Cerebellar cortex (tissue), 1 donor: ENCODE results near the gene ZNF362.

Experiments used
- DNase-seq: peaks from one replicate; pipeline ENCODE4 v3.0.0-alpha.2; 2015; ENCODE audit warnings: low spot score

ZNF362 gene

DNA sequence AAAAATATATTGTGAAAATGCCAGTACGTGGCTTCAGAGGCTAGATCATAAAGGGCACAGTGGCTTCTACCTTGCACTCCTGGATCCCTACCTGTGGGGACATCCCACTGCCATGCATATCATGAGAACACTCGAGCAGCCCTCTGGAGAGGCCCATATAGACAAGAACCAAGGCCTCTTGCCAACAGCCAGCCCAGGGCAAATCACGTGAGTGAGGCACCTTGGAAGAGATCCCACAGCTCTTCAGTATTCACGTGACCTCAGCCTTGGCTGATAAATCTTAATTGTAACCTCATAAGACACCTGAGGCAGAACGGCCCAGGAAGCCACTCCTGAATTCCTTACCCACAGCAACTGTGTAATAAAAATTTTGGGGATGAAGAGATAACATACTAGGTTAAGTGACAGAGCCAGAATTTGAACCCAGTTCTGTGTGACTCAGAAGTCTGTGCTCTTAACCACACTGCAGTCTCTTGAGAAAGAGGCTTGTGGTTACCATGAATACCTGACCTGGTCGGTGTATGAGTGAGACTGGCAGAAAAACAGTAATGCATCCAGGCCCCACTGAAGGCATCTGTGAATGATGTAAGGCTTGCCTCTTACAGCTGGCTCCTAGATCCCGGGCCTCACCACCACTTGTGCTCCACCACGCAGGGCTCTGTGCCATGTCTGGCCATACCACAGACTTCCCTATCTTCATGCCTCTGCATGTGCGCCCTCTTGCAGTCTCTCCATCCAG lies 71.5 kb downstream of the ZNF362 start:
- DNase-seq: peak; percentile 77

DNA sequence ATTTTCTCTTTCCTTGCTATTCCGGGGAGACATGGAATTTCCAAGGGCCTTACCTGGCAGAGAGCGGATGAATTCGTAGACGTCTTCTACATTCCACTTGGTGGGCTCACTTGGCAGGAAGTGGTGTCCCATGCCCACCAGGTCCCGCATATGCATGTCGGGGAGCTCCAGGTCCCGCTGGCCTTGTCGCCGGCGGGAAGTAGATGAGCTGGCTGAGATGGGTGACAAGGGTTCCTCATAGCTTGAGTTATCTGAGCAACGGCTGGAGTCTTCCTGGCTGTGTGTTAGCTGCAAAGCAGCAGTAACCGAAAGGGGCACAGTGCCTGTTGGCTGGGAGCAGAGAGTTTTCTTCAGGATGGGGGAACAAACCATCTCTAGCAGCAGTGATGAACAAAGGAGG lies 72.5 kb downstream of the ZNF362 start:
- DNase-seq: no peak

DNA sequence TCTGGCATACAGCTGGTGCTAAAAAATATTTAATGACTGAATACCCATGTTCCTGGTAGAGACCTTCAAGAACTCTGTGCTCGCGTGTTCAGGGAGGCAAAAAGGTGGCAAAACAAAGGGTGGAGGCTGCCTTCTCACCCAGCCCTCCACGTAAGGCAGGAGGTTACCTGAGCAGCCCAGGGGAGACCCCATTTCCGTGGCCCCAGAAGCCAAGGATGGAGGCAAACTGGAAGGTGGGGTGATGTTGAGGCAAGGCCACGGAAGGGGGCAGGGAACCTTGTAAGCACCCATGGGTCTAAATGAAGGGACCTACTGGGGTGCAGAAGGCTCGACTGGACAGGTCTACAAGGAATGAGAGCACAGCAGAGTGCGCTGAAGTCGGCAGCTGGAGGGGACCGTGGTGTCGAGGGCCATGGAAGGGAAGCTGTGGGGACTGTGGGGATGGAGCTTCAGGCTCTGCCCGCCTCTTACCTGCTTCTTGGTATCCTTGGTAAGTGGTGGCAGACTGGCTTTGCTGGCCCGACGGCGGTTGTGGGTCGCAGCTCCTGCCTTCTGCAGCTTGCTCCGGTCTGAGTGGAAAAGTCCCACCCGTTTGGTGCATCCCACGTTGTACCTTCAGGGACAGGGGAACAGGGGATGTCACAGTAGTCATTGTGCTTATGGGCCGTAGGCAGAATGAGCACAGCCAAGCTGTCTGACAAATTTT lies 73.5 kb downstream of the ZNF362 start:
- DNase-seq: no peak

DNA sequence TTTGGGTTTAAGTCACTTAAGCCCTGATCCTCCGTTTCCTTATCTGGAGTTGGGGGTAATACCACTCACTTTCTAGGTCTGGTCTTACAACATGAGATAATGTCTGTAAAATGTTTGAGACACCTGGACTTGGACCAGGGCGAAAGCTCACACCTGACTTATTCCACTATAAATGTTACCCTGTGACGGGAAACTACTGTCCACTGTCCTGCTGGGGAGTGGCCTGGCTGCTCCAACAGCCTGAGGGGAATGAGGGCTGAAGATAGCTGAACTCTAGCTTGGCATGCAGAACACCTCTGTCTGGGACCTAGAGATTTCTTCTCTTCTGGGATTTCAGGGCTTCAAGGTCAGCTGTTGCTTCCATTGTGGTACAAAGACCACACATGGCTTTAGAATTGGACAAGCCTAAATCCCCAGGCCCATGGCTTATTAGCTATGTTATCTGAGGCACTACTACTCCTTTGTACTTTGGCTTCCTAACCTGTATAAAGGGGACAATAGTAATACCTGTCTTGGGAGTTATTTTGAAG lies 74.1 kb downstream of the ZNF362 start:
- no peak for DNase-seq

DNA sequence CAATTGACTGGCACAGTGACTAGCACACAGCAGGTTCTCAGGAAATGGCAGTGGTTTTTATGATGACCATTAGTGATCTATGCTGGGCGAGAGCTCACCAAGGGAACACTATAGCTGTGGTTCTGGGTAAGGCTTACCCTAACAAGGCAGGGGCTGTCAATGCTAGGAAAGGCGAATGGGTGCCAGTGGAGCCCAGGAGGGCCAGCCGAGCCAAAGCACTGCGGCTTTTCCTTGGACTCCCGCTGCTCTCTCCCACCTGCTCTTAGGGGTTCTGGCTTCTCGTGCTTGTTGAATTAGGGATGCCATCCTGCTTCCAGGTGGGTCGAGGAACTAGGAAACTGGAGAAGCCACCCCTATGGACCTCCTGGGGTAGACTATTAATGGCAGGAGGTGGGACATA lies 74.6 kb downstream of the ZNF362 start:
- DNase-seq: no peak

DNA sequence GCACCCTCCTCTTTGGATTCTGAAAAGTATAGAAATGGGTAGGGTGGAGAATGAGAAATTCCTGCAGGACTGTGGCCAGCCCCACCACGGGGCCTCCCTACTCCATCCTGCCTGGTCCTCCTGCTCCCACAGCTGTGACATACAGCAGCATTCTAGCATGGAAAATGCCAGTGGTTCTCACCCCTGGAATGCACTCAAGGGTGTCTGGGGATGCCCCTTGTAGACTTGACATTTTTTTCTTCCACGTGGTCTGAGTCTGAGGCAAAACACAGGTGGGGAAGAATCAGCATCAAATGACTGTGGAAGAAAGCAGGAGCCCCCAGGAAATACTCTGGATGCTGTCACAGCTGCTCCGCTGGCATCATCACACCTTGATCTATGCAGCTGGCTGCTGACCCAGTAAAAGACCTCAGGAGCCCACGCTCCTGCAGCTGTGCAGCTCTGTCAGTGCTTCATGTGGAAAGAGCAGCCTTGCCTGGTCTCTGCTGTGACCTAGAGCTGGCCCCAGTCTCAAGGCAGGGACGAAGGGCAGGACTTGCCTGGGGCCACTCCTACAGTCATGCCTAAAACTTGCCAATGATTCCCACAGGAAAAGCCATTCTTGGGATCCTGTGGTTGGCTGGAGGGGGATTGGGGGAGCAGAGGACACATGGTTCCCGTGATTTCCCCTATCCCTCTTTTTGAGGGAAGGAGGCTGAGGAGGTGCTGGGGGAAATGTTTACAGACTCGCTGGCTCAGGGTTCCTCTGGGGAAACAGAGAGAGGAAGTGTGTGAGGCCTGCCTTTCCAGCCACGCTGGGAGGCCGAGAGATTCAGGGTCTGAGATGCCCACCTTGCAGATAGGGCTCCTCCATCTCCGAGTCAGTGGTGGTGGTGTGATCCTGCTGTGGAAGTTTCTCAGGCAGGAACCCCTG lies 75.4 kb downstream of the ZNF362 start:
- DNase-seq: no peak

DNA sequence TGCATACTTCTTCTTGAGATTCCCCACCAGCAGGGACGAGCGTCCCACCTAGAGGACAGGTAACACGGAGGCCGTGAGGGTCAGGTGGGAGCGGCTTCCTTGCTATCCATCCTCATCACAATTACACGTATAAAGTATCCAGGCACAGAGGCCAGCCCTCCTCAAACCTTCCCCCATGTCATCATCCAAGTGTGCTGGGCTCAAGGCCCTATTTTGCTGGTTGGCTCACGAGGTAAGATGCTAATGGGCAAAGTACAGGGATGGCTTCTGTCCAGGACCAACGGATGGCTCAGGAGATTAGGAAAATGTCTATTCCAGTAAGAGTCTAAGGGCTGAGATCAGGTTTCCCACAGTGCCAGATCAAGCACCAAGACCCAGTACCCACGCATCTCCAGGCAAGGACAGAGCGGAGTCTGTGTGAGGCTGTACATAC lies 76.1 kb downstream of the ZNF362 start:
- DNase-seq: peak; percentile 81

DNA sequence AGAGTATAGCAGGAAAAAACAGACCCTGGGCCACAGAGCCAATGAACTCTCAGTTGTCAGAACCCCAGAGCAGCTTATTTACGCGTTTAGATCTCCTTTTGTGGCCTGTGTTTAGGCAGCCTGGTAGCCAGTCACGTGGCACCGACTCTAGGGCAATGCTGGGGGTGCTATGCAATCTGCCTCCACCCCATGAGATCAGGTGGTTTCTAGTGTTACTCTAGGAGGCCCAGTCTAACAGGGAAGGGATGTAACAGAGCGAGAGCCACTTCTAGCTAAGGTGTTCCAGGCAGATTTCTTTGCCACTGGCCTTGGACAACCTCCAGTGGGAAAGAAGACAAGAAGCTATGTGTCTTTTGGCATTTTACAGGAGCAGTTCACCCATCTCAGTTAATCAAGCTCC lies 76.6 kb downstream of the ZNF362 start:
- DNase-seq: peak; percentile 70

DNA sequence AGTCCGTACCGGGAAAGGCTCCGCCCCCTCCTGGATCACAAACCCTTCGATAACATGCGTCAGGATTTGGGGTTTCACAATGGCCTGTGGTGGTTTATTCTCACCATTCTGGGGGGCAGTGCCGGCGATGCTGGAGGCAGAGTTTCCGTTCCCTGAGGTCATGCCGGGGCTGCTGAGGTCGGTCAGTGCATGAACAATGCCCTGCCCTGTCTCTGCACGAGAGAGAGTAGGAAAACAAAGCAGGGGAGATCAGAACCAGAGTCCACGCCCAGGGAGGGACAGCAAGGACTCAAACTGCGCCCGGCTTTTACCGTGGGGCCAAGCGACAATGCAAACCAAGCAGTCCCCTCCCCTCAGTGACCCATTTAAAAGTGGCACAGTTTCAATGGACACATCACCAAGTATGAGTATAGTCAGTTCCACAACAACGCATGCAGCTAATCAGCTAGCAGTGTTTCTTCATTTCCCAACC lies 77.8 kb downstream of the ZNF362 start:
- peak; percentile 78 for DNase-seq

DNA sequence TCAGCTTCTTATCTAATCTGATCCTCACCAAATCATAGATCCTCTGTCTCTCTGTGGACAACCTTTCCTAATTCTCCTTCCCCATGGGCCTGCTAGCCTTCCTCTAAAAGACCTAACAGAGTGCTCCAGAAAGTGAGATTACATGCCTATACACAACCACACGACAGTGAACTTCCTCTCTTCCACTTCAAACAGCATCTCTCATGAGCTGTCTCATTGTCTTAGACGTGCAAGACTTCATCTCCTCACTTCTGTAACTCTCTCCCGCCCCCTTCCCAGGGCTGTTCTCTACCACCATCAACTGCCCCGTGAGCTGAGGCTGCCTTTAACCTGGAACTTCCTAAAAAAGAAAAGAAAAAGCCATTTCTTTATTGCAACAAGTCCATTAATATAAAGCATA lies 78.7 kb downstream of the ZNF362 start:
- no peak for DNase-seq

DNA sequence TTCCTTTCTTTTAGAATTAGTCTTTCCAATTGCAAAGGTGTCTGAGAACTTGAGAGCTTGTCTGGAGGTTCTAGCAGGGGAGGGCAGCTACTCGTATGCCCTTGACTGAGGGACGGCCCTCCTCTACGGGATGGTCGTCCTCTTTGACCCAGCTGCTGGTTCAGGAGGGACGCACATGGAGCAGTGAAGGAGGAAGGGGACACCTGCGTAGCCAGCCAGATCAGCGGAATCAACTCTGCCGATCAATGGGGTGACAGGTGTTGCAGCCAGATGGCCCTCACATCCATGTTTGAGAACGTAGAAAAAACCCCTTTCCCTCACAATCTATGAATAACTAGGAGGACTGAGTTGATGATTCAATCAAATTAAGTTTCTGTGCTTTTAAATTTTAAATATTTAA lies 80.3 kb downstream of the ZNF362 start:
- peak; percentile 58 for DNase-seq

DNA sequence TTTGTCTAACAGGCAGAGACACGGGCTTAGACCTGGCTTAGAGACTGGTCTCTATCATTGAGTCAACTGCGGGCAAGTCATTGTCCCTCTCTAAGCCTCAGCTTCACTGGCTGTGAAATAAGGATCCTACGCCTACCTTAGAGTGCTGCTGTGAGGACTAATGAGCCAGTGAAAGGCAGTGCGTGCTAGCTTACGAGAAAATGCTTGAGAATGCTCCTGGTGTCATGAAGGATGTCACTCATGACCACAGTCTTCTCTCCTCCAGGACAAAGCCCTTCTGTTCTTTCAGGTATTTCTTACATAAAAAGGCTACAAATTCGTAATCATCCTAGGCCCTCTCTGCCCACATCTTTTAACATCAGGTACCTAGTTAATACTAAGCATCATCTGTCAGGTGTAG lies 81.1 kb downstream of the ZNF362 start:
- no peak for DNase-seq

DNA sequence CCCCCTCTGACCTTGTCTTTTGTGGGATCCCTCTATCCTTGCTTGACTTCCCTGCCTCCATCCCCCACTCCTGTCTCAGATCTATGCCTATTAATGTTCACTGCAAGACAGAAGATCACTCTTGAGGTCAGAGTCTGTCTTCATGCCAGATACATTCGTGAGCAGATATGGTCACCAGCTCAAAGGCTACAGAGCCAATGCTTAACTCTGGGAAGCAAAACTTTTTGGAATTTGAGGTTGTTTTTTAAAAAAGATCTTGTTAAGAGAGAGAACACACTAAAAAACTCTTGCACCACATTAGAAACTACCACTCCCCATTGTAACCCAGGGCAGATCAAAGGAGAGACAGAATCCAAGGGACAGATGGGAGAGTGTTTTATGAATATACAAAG lies 81.8 kb downstream of the ZNF362 start:
- no peak for DNase-seq

DNA sequence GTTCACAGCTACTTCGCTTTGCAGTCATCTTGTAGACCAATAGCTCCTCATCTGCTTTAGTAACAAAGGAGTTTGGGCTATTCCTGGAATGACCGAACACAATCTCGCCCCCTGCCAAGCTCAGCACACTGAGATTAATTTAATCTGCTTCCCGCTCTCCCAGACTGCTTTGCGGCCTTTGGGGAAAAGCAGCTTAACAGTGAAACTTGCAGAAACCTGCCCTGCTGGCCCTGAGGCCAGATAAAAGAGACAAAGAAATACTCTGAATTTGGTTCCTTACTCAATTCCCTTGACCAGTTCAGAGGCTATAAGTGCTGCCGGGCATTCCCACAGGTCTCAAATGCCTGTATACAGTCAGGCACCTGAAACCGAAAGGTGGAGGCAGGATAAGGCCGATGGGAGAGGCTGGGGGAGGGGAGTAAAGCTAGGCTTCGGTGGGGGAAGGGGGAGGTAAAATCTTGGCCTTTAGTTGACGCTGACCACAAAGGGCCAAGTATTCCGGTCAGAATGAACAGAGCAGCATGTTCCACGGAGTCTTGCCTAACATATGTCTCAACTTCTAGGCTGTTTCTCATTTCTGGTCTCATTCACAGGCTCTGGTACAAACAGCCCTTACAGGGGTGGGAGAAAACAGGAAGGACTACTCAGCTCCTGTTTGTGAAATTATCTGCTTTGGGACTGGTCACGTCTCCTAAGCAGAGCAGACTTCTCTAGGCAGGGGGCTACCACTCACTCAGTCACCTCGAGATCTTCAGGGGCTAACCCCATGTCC lies 82.3 kb downstream of the ZNF362 start:
- peak; percentile 86 for DNase-seq

DNA sequence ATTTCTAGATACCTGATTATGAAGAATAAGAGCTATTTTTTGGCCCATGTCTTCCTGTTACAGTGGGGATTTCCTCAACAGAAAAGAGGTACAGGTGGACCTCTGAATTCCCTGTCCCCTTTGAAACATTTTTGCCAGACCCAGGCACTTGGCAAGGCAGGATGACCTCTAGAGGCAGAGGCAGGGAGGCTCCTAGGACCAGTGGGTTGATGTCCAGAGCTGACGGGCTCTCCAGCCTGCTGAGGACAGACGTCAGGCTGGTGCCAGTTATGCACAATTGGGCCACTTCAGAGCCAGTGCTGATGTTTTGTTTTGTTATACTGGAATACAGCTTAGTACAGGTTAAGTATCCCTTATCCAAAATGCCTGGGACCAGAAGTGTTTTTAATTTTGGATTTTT lies 83.1 kb downstream of the ZNF362 start:
- DNase-seq: no peak

DNA sequence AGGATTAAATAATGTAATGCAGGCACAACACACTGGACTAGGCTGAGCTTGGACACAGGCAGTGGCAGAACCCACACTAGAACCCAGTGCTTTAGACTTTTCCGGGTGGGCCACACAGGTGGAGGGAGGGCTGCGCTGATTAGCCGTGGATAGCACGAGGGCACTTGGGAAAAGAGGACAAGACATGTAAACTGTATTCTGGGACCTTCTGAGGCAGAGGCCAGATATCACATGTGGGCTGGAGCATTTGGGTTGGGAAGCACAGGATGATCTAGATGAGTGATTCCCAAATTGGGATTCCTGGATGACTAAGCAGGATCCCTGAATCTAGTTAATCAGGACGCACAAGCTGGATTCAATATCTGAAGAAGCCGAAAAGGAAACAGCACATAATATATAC lies 84.9 kb downstream of the ZNF362 start:
- DNase-seq: no peak

DNA sequence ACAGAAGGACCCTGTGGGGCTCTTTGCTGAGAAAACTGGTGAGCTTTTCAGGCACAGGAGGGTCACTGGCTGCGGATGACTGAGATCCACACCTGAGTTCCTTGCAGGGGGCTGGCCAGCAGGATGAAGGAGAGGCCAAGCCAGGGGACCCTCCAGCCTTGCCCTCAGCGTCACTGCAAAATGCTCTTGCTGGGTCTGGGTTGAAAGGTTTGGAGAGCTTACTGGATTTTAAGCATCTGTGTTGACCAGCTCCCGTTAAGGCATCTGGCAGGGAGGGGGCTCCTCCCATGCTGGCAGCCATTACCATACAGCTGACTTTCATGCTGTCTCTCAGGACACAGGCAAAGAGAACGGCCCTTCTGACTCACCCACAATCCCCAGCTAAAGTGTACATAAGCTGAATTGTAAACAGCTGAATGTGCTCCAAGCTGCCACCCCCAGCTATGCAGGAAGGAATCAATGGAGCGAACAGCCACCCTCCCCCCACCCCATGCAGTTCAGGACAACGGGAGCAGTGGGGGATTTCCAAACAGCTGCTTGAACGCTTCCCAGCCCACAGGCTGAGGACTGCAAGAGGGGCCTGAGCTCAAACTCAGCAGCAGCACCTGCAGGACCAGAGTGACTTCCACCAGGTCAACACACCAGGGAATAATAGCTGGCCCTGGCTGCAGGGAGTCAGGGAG lies 85.9 kb downstream of the ZNF362 start:
- no peak for DNase-seq

DNA sequence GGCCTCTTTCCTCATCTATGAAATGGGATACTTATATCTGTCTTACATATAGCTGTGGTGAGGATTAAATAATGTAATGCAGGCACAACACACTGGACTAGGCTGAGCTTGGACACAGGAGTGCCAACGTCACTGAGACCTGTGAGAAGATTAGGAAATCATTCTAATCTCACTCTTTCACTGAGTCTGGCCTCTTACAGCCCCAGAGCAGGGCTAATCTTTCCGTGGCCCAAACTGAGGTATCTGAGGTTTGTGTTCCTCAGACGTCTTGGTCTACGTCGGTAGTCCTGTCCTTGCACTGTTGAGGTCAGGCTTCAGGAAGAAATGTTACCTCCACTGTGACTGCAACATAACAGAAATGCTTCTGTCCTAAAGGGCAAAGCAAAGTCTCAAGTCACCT lies 87.2 kb downstream of the ZNF362 start:
- no peak for DNase-seq

DNA sequence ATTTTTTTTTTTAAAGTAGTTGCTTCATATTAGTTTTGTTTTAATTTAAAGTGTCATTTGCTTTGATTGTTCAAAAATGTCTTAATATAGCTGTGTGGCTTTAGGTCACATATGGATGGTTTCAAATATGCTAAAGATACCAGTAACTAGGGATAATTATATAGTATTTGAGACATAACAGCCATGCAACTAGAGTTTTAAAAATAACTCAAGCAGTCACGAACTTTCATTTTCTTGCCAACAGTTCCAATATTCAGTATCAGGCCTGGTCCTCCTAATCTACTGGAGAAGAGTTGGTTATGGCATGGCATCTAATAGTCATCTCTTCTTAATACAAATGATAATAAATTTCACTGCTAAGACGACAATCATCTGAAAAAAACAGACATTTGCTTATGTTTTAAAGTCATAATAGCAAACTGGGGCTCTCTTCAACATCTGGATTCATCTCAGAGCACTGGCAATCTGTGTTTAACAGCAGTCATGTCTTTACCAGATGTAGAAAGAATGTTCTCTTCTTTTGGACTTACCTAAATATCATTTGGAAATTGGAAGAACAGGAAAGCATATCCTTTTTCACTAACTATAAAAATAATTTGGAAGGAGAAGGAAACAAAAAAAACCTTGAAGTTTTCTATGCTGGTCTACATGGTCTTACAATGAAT lies 88.7 kb downstream of the ZNF362 start:
- DNase-seq: no peak

DNA sequence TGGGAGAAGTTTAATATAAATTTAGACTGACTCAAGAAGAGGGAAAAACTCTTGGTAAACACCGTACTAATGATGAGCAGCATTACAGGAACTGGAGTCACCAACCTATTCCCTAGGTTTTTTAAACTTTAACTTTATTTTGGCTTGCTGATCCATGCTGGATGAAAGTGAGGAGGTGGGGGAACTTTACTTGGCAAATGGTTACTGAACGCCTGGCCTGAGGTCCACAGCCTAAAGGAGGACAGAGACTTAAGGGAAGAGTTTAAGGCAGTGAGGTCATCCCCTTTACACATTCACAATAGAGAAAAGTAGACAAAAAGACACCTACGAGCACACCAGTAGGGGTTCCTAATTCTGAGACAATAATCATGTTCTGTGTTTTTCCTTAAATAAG lies 90.2 kb downstream of the ZNF362 start:
- no peak for DNase-seq
